ENCODE data around the gene TBKBP1.
A peak's percentile ranks its signal among the peaks of the same experiment; 100 is the strongest.

Gene TBKBP1

GRCh38 chr17:47715669-47716325 lies 21.8 kb downstream of the TBKBP1 start:
- no peak for DNase-seq (ENCODE audit: low spot score)

- no peak for DNase-seq (ENCODE audit: low spot score)
These were observed 22.4 kb downstream of the TBKBP1 start for GRCh38 chr17:47716375-47716774.

DNA sequence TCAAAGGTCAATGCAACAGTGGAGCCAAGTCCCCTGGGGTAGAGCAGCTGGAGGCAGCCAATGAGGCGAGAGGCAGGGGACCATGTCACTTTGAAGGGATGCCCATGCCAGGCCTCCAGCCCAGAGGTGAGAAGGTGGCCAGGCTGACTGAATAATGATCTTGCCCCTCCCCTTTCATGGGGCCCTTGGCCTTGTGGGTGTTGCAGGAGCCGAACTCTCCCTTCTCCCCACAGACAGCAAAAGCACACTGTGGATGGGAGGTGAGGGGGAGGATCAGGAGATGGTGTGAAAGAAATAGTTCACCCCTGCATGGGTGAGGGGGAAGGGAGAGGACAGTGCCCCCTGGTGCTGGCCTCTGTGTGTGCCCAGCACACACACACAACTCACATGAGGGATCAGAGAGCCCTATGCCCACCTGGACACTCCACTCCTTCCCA lies 23.3 kb downstream of the TBKBP1 start:
- DNase-seq (ENCODE audit: low spot score), result peak; percentile 67

GRCh38 chr17:47717979-47718621 lies 24.1 kb downstream of the TBKBP1 start:
- DNase-seq (ENCODE audit: low spot score), result no peak

GRCh38 chr17:47718634-47719405 lies 24.9 kb downstream of the TBKBP1 start:
- DNase-seq (ENCODE audit: low spot score), result no peak

DNA sequence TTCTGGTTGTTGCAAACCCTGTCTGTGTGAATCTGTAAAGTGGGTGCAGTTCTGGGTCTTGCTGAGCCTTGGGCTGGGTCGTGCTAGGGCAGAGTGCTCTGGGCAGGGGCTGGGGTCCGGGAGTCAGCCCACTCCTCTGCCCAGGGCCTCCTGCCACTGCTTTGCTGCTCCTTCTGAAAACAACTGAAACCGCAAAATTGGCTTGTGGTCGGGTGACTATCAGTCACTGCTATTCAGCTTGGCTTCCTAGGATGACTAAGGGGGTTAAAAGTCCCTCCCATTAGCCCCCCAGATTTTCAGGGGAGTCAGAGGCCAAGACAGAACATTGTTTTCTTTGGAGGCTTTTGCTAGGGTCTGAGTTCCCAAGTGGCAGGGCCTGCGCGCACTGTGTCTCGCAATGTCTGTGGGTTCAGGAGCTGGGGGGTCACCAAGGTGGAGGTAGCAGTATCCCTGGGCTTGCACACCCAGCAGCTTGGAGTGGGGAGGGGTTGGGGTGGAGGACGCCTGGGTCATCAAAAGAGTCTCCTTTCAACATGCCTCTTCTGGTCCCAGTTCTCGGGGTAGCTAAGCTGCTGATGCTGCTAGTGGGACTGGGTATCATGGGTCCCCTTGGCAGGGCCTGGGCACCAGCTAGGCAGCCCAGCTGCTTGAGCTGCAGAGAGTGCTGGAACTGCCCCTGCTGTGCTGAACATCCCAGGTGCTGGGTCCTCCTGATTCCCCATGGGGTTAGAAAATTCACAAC lies 25.6 kb downstream of the TBKBP1 start:
- no peak for DNase-seq (ENCODE audit: low spot score)

DNA sequence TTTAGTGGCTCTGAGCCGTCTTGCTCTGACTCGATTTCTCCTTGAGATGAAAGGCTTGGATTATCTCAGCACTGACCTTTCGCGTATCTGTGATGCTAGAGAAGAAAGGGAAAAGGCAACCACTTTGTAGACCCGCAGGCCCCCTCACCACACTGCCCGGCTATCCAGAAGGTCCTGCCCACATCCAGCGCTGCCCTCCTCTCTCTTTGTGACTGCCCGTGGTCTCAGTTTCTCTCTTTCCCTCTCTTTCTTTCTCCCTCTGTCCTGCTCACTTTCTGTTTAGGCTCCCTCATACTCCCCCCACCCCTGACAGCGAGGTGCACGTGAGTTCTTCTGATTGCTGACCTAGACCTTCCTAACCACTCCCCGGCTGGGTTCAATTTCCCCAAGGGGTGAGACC lies 26.2 kb downstream of the TBKBP1 start:
- no peak for DNase-seq (ENCODE audit: low spot score)

- DNase-seq (ENCODE audit: low spot score), result peak; percentile 72
These were observed 27.0 kb downstream of the TBKBP1 start for GRCh38 chr17:47720754-47721533.

GRCh38 chr17:47721725-47722124 lies 27.8 kb downstream of the TBKBP1 start:
- DNase-seq (ENCODE audit: low spot score), result no peak

GRCh38 chr17:47724705-47725104 lies 30.7 kb downstream of the TBKBP1 start:
- DNase-seq (ENCODE audit: low spot score), result no peak

DNA sequence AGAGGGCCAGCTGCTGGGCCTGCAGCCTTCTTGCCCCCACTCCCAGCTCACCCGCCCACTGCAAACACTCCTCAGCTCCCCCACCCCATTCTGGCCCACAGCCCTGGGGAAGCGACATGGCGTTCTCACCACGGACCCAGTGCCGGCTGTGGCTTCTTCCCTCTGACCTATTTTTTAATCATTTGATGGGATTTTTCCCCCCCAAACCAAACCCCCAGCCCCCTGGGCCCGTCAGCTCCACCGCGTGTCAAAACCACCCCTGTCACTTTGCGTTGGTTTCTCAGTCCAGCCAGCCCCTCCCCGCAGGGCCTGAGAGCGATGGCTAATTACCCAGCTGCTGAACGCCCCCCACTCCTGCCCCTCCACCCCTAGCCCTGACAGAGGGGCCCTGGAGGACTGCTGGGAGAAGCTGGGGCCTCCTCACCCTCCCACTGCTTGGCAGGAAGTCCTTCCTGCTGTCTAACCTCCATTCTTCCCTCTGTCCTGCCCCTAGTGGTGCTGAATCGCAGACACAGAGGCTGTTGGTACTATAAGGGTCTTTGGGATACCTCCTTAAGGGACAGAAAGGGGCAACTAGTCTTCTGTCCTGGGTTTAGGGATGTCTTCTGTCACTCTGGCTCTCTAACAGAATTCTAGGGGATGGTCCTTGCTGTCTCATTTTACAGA lies 31.6 kb downstream of the TBKBP1 start:
- no peak for DNase-seq (ENCODE audit: low spot score)

- no peak for DNase-seq (ENCODE audit: low spot score)
These were observed 33.1 kb downstream of the TBKBP1 start for GRCh38 chr17:47726796-47727703.

- DNase-seq (ENCODE audit: low spot score), result no peak
These were observed 33.7 kb downstream of the TBKBP1 start for GRCh38 chr17:47727704-47728036.

DNA sequence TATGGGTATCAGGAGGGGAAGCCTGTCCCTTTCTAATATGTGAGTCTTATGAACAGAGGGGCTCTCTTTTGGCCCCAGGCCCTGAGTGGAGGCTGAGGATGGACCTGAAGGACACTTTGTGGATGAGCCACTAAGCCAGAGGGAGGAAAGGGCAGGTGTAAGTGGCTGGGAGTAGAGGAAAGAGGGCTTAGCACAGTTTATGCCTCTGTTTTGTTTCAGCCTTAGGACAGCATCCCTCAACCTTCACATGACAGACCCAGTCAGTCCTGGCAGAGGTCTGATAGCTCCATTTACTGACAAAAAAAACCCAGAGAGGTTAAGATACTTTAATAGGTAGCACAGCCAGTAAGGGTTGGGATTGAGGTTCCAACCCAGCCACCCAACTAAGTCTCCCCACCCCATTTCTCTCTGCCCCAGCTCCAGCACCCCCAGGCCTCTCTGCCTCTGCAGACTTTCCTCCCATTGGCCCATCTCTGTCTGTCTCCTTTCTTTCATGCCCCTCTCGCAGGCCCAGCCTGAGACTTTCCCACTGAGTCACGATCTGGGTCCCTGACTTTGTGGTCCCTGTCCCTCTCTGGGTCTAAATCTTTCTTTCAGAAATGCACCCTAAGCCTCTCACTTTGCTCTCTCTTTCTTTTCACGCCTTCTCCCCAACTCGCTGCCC lies 34.4 kb downstream of the TBKBP1 start:
- no peak for DNase-seq (ENCODE audit: low spot score)

GRCh38 chr17:47729476-47729875 lies 35.5 kb downstream of the TBKBP1 start:
- no peak for DNase-seq (ENCODE audit: low spot score)

- DNase-seq (ENCODE audit: low spot score), result no peak
These were observed 36.7 kb downstream of the TBKBP1 start for GRCh38 chr17:47730681-47731080.

DNA sequence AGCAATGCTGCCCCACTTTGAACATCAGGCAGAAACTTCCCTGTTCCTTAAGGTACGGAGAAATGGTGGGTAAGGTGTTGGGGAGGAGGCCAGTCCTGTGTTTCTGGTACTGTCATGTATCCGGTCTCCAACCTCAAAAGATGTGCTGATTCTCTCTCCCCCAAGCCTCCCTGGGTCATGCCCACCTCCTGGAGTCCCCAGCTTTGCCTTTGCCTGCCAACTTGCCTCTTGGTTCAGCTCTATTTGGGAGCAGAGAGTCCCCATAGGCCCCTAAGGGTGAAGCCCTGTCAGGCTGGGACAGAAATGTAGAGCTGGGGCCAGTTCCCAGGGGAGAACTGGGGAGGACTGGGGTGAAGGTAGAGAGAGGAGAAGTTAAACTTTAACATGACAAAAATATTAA lies 37.4 kb downstream of the TBKBP1 start:
- DNase-seq (ENCODE audit: low spot score), result no peak

GRCh38 chr17:47732399-47733046 lies 38.6 kb downstream of the TBKBP1 start:
- no peak for DNase-seq (ENCODE audit: low spot score)

GRCh38 chr17:47733047-47733673 lies 39.2 kb downstream of the TBKBP1 start, which contains the start of gene TBX21:
Gene TBX21, plus strand, starts transcription at chr17:47733236. Its CDS starts 219 bp downstream, at chr17:47733455.
- peak; percentile 95 for DNase-seq (ENCODE audit: low spot score)

Data from D341Med (cell line).